ENCODE data around the gene SREBF2. TPM values are rescaled to one million over a fixed set of nuclear protein-coding genes. Genes with fewer than 3 reads are reported as not detected.

The SREBF2 gene
- total and polyA plus RNA-seq, 2 of the 8 experiments (the other 6 are each of a cell fraction or from before 2014, with no cell fraction given), result 125 to 144 TPM

DNA sequence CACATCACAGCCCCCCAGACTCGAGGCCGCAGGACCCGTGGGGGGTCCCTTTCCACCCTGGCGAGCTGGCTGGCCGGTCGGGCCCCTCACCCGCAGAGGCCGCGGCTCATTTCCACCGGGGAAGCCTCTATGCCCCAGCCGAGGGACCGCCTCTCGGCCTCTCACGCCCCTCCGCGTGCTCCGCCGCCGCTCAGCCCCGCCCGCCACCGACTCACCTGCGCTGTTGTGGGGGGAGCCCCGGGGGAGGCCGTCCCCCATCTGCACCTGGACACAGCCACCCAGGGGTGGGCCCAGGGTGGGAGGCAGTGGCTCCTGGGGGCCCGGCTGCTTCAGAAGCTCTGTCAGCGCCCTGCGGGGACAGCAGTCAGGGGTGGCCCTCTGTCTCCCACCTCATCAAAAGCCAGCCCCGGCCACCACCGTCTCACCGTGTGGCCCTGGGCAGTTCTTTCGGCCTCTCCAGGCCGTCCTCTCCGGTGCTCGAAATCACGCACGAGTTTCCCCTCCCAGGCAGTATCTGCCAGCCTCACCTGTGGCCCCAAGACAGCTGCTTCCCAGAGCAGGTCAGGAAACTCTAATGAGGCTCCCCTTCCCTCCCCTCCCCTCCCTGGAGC, 78.2 kb downstream of the SREBF2 start:
- Histone ChIP-seq H4K5ac (ENCODE audit: insufficient read length, low read depth, low read length) (no peak overlapping the region), H3K27me3 (replicated peaks in 1 of 4; ENCODE audit: control insufficient read depth in 3 of 4, extremely low read depth in 1 of 4, insufficient read depth in 3 of 4, low read length in 3 of 4) (peaks cover 63 to 79% (median 74%) of the 10 kb centered on the region in 4 experiments), H2AK5ac (ENCODE audit: low read depth, low read length) (no peak overlapping the region), H2BK20ac (ENCODE audit: low read length) (no peak overlapping the region), H2BK120ac (replicated peaks; ENCODE audit: low read depth, low read length) (no peak overlapping the region), H3K9ac (replicated peaks in 1 of 4; ENCODE audit: extremely low read depth in 1 of 4, low read depth in 3 of 4, low read length in 3 of 4) (no peak overlapping the region), H2BK5ac (ENCODE audit: low read depth, low read length) (no peak overlapping the region), H3K79me1 (ENCODE audit: low read depth, low read length) (no peaks in the 10 kb centered on the region), H3K4me1 (replicated peaks in 1 of 4; ENCODE audit: control insufficient read depth in 3 of 4, insufficient read depth in 4 of 4, low read length in 3 of 4) (peaks cover 0 to 32% (median 16%) of the 10 kb centered on the region in 4 experiments; a peak in 6 of 7 replicates), H4K20me1 (replicated peaks in 1 of 2; ENCODE audit: control insufficient read depth in 1 of 2, insufficient read depth in 2 of 2, low read length in 2 of 2) (peaks cover 16 to 30% of the 10 kb centered on the region in 2 experiments), H4K8ac (ENCODE audit: extremely low read depth, insufficient read depth, low read length) (no peak overlapping the region), H3K4ac (replicated peaks; ENCODE audit: insufficient read length, low read depth, low read length) (no peak overlapping the region), H3K23ac (ENCODE audit: insufficient read length) (no peak overlapping the region), H3K18ac (ENCODE audit: extremely low read depth, low read length) (no peak overlapping the region), H3K4me2 (ENCODE audit: insufficient read depth in 1 of 2, low read depth in 2 of 2, low read length in 2 of 2) (peak overlapping the region; percentile 52 to 60; a peak in 2 of 4 replicates), H3K4me3 (ENCODE audit: extremely low read depth in 1 of 4, insufficient read depth in 2 of 4, low read depth in 3 of 4, low read length in 4 of 4) (peak overlapping the region in 1 of 4 experiments; percentile 55; a peak in 2 of 8 replicates), H2BK12ac (ENCODE audit: low read depth, low read length) (no peak overlapping the region; the same call in 1 of the 2 replicates), H4K91ac (replicated peaks; ENCODE audit: insufficient read length, low read length) (no peak overlapping the region), H2AFZ (ENCODE audit: low read length) (no peak overlapping the region), H3K36me3 (ENCODE audit: control insufficient read depth in 2 of 4, insufficient read depth in 4 of 4, low read length in 3 of 4) (peaks cover 0 to 16% (median 2%) of the 10 kb centered on the region in 4 experiments; a peak in 3 of 8 replicates), H3K79me2 (ENCODE audit: control insufficient read depth in 1 of 2, insufficient read depth in 2 of 2, low read length in 2 of 2) (no peaks in the 10 kb centered on the region), H3K14ac (ENCODE audit: insufficient read length) (no peak overlapping the region), H3K56ac (replicated peaks; ENCODE audit: insufficient read length, low read depth, low read length) (no peak overlapping the region), H3K27ac (ENCODE audit: low read depth, low read length) (no peak overlapping the region), H3K23me2 (ENCODE audit: low read depth, low read length) (peaks cover 10% of the 10 kb centered on the region; the same call in 1 of the 2 replicates), H2BK15ac (ENCODE audit: low read length) (no peak overlapping the region), H3K9me3 (ENCODE audit: insufficient read depth in 2 of 2, low read depth in 1 of 2, low read length in 1 of 2) (no peaks in the 10 kb centered on the region; a peak in 1 of 4 replicates)
- TF ChIP-seq CHD2 (IDR thresholded peaks at IDR 0.05; ENCODE audit: low read length), result no peak
- no peak for TF ChIP-seq JUN (IDR thresholded peaks at IDR 0.05; ENCODE audit: low read depth, low read length)
- TF ChIP-seq TAF1 (IDR thresholded peaks at IDR 0.05; ENCODE audit: low read depth, low read length), result no peak
- TF ChIP-seq RXRA (IDR thresholded peaks at IDR 0.05; ENCODE audit: insufficient read depth, low read depth, low read length), result no peak
- TF ChIP-seq ASH2L (IDR thresholded peaks at IDR 0.05; ENCODE audit: low read length), result no peak
- TF ChIP-seq EGR1 (IDR thresholded peaks at IDR 0.05; ENCODE audit: borderline replicate concordance, low read depth, low read length), result no peak
- no peak for TF ChIP-seq KDM5A (IDR thresholded peaks at IDR 0.05; ENCODE audit: low read length)
- peak; percentile 82 for TF ChIP-seq EZH2 (IDR thresholded peaks at IDR 0.05; ENCODE audit: low read depth, low read length, severe bottlenecking)
- peak; percentile 91; the same call in 1 of the 2 replicates for TF ChIP-seq SUZ12 (IDR thresholded peaks at IDR 0.05; ENCODE audit: low read length)
- POLR2A ChIA-PET (ENCODE audit: partially characterized antibody), result interaction anchor here (0.6 to 3.5 kb wide), 5 partner anchors 9 to 172 kb away, joined by 4 to 19 read pairs (median 4); partner anchors contain the start of gene TNFRSF13C
- DNase-seq (ENCODE audit: low read depth in 1 of 2, low spot score in 2 of 2) (no peak), FAIRE-seq (no peak)
- CTCF ChIA-PET (ENCODE audit: partially characterized antibody), result interaction anchor here (0.6 to 1.5 kb wide), 4 partner anchors 15 to 213 kb away, joined by 3 to 5 read pairs (median 3); no protein-coding TSS in a partner anchor
- 35% methylated on average over 24 of the region's 37 CpGs; no CpG with 5 or more reads in 1 of the 2 experiments for WGBS, 2 experiments (ENCODE audit: extremely low coverage in 1 of 2, insufficient coverage in 1 of 2, insufficient read length in 1 of 2, insufficient replicate concordance in 2 of 2, low coverage in 1 of 2, low lambda C conversion rate in 2 of 2, missing lambda C conversion rate in 1 of 2)

All from H1 (cell line).